ENCODE data around the gene LYPLA2. TPM values are rescaled to one million over a fixed set of nuclear protein-coding genes. Genes with fewer than 3 reads are reported as not detected.
"Not testable (repeated sequence)": the region's sequence is repeated elsewhere in the genome, so short reads cannot be mapped to it uniquely, and the experiment has no call there.

Gene LYPLA2
- total and polyA plus RNA-seq, 2 experiments from 2014 or later: 73.6 to 150 TPM

DNA sequence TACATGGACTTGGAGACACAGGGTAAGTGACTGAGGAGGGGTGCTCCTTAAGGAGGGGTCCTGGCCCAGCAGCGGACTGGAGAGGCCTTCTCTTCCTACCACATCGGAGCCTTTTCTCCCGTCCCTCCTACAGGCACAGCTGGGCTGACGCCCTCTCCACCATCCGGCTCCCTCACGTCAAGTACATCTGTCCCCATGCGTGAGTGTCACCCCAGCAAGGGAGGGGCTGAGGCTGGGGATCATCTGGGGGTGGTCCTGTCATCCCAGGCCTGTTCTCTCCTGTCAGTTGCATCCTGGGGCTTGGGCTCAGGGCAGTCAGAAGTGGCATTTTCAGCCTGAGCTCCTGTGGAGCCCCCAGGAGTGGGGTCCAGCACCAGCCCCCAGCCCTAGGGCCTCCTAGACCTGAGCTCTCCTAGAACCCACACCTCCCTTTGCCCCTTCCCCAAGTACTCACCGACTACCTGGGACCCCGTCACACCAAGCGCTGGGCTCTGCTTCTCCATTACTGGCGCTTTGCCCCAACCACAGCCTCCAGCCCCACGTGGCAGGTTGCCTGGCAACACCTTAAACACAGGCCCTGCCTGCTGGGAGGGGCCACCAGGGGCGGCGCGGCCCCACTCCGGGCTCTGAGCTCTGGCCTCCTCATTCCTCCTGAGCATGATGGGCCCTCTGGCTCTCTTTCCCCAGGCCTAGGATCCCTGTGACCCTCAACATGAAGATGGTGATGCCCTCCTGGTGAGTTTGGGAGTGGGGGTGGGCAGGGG is 2.3 kb downstream of the LYPLA2 start:
- H3K36me3 ChIP-seq: peaks cover 4% of the 10 kb centered on the region

GRCh38 chr1:23793861-23794731 is 3.2 kb downstream of the LYPLA2 start:
- H3K27ac ChIP-seq: no peak overlapping the region
- H3K9me3 ChIP-seq (ENCODE audit: low read depth): no peaks in the 10 kb centered on the region
- H3K36me3 ChIP-seq: peaks cover 4% of the 10 kb centered on the region
- no peak overlapping the region for H3K4me3 ChIP-seq
- DNase-seq (ENCODE audit: low read depth in 1 of 2, low spot score in 1 of 2): no peak
- H3K4me1 ChIP-seq (ENCODE audit: low read depth): peaks cover 6% of the 10 kb centered on the region
- no peaks in the 10 kb centered on the region for H3K27me3 ChIP-seq
- TF ChIP-seq CTCF (IDR thresholded peaks at IDR 0.05; ENCODE audit: low read depth, low read length): no peak

More for the DNA sequence above, 2.3 kb downstream of the LYPLA2 start:
- peaks cover 6% of the 10 kb centered on the region for H3K4me1 ChIP-seq (ENCODE audit: low read depth)
- no peak overlapping the region for H3K27ac ChIP-seq
- H3K27me3 ChIP-seq: no peaks in the 10 kb centered on the region
- TF ChIP-seq CTCF (IDR thresholded peaks at IDR 0.05; ENCODE audit: low read depth, low read length): no peak
- DNase-seq (ENCODE audit: low read depth in 1 of 2, low spot score in 1 of 2): peak in 1 of 2 donors; percentile 48
- H3K4me3 ChIP-seq: no peak overlapping the region
- H3K9me3 ChIP-seq (ENCODE audit: low read depth): no peaks in the 10 kb centered on the region

GRCh38 chr1:23794732-23795182 is 3.8 kb downstream of the LYPLA2 start:
- H3K36me3 ChIP-seq; H3K4me1 ChIP-seq (ENCODE audit: low read depth); DNase-seq (ENCODE audit: low read depth in 1 of 2, low spot score in 1 of 2); H3K27me3 ChIP-seq; H3K9me3 ChIP-seq (ENCODE audit: low read depth); H3K4me3 ChIP-seq; H3K27ac ChIP-seq: not testable (repeated sequence)

GRCh38 chr1:23795676-23796465 is 4.9 kb downstream of the LYPLA2 start:
- no peak for TF ChIP-seq CTCF (IDR thresholded peaks at IDR 0.05; ENCODE audit: low read depth, low read length)
- H3K27me3 ChIP-seq: no peaks in the 10 kb centered on the region
- DNase-seq (ENCODE audit: low read depth in 1 of 2, low spot score in 1 of 2): no peak
- H3K4me1 ChIP-seq (ENCODE audit: low read depth): peaks cover 4% of the 10 kb centered on the region
- no peaks in the 10 kb centered on the region for H3K9me3 ChIP-seq (ENCODE audit: low read depth)
- no peak overlapping the region for H3K27ac ChIP-seq
- H3K4me3 ChIP-seq: no peak overlapping the region
- H3K36me3 ChIP-seq: peaks cover 4% of the 10 kb centered on the region

- no peak for TF ChIP-seq CTCF (IDR thresholded peaks at IDR 0.05; ENCODE audit: low read depth, low read length)
- H3K36me3 ChIP-seq: peaks cover 4% of the 10 kb centered on the region
- no peak overlapping the region for H3K27ac ChIP-seq
- H3K27me3 ChIP-seq: no peaks in the 10 kb centered on the region
- H3K9me3 ChIP-seq (ENCODE audit: low read depth): no peaks in the 10 kb centered on the region
- H3K4me1 ChIP-seq (ENCODE audit: low read depth): peaks cover 4% of the 10 kb centered on the region
- no peak overlapping the region for H3K4me3 ChIP-seq
- DNase-seq (ENCODE audit: low read depth in 1 of 2, low spot score in 1 of 2): no peak
These were observed 5.7 kb downstream of the LYPLA2 start for GRCh38 chr1:23796466-23797271.

Data from cardiac muscle cell (in vitro differentiated cells and primary cell).